Activated CD4-positive, CD25-positive, alpha-beta regulatory T cell treated with anti-CD3 and anti-CD28 coated beads, Interleukin-2, amount 50 U/mL, for 72 hours (primary cell): ENCODE results near the gene MOV10L1.
"Not testable (repeated sequence)": the region's sequence is repeated elsewhere in the genome, so short reads cannot be mapped to it uniquely, and the experiment has no call there.

Source experiments
- DNase-seq: peaks from one replicate; pipeline ENCODE4 v3.0.0; 2021

MOV10L1 gene

DNA sequence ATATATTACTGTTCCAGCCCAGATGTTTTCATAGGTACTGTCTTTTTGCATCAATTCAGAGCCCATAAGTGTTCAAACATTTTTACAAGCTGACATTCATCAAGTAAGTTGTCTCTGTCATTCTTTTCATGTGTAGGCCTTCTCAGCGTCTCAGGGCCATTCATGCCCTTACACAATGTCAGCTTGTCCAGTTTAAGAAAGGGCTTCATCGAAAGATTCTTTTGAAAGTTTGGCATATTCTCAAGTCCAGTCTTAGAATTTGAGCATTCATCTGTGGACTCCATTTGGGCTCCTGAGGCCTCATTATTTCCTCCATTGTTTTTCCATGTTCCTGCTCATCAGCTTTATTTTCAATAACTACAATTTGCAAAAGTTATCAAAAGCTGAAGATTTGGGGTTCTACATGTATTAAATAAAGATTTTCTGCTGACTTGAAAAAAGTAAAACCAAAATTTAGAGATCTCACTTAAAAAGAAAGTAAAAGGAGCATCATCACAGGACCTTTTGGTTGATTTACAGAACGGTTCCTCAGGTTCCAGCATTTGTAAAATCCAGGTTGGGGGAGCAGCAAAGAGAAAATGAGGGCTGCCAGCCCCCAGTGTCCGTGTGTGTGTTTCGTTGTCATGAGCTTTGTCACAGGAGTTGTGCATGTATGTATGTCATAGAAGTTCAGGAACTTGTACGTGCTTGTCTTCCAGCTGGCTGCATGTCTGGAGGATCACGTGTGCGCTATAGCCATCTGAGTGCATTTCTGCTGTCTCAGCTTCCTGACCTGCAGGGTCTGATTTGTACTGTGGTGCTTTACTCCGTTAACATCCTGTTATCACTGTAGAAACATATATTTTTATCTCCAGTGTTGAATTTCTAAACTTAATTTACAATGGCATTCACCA, 15.6 kb downstream of the MOV10L1 start:
- DNase-seq, result no peak

DNA sequence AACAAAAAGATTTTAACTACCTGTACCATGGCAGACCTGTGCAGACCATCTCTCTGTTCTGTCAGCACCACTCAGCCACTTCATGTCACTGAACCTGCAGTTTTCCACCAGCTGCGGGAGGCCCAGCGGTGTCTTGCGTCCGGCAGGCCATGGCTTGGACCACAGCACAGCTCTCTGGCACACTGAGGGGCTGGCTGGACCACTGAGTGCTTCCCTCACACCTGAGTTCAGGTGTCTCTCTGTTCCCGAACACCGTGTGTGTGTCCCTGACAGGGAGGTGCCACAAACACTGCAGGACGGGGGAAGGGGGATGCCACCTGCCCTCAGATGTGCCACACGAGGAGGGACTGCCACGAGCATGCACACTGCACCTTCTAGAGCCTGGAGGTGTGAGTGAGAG, 17.7 kb downstream of the MOV10L1 start:
- DNase-seq, result no peak

DNA sequence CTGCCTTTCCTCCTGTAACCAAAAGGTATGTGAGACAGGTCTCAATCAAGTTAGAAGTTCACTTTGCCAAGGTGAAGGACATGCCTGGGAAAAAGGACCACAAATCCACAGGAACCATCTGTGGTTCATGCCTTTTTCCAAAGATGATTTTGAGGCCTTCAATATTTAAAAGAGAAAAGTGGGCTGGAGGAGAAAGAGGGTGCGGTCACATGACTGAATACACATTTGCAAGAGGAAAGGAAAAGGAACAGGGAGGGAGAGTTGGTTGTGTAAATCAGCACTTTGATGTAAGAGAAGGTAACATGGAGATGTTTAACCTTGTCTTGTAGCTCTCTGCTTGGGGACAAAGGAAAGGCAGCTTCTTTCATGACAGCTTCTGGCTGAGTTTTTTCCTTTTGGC, 21.2 kb downstream of the MOV10L1 start:
- no peak for DNase-seq

DNA sequence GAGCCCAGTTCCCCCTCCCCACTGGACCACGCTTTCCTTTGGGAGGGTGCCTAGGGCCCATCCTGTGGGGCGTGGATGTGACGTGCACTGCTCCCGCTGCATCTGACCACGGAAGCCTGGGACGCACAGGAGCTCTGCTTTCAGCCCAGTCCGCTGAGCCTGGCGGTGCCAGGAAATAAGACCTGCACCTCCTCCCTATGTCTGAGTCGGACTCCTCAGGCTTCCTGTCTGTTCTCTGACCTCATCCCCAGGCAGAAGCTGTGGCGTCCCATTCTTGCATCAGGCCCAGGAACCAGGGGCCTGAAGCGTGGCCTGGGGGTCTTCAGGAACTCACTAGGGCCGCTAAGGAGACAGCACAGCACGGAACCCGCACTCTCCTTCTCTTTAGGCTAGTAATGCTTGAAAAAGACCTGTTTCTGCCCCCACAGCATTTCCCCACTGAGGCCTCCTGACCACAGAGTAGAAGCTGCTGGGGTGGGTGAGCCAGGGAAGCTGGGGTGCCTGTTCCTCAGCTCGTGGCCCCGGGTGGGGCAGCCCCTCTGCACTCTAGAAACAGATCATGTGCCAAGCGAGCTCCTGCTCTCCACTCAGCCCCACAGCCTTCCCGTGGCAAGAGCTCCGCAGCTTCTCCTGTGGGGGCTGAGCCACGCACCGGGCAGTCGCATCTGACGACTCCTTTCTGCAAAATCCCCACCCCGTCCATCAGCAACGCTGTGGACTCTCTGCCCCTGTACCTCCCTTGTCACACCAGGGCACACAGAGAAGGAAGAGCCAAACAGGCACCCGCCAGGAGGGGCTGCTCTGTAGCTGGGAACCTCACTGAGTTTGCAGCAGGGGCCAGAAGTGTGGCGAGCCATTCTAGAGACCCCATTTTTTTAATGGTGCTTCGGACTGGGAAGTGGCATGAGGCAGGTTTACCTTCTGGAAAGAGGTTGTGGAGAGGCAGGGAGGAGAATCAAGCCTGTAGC, 22.6 kb downstream of the MOV10L1 start:
- DNase-seq, result no peak

DNA sequence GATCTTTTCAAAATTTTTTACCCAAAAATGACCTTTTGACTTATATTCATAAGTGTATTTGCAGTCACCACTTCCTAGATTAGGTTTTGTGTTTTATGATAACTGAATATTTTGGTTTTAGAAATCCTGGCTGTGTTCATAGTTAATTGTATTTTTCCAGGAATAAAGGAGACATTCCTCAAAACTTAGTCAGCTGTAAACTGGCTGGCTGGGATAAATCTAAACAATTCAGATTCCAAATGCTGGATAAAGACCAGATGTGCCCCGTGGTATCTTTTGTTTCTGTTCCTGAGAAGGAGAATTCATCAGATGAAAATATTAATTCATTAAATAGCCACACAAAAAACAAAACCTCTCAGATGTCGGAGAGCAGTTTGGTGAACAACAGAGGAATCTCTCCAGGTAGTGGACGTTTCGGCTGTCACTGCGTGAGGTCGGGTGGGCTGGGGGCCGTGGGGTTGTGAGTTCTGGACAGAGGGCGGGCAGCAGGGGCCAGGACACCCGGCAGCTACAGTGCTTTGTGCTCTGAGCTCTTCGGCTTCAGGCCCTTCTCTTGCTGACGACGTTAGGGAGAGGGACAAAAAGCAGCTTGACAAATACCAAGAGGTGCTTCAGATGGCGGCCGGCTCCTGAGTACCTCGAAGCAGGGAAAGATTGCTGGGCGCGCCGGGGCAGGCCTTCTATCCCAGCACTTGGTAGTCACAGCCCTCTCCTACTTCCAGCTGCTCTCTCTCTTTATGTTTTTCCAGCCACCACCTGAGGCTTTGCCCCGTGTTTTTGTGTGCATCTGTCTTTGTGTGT, 24.6 kb downstream of the MOV10L1 start:
- DNase-seq, result no peak

DNA sequence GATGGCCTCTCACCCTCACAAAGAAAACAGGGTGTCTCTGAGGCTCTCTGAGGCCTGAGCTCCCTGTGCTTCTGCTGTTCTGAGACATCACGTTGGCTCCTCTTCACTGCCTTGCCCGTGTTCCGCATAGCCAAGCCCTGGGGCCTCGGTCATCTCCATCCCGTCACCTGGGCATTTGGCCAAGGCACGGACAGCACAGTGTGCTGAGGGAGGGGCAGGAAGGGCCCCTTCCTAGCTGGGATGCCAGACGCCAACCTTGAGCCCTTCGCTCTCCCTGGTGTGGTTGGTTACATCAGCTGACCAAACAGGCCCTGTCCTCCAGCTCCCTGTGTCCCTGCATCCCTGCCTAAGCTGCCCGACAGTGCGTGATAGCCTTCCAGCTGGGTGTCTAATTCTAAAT, 25.9 kb downstream of the MOV10L1 start:
- DNase-seq, result no peak

DNA sequence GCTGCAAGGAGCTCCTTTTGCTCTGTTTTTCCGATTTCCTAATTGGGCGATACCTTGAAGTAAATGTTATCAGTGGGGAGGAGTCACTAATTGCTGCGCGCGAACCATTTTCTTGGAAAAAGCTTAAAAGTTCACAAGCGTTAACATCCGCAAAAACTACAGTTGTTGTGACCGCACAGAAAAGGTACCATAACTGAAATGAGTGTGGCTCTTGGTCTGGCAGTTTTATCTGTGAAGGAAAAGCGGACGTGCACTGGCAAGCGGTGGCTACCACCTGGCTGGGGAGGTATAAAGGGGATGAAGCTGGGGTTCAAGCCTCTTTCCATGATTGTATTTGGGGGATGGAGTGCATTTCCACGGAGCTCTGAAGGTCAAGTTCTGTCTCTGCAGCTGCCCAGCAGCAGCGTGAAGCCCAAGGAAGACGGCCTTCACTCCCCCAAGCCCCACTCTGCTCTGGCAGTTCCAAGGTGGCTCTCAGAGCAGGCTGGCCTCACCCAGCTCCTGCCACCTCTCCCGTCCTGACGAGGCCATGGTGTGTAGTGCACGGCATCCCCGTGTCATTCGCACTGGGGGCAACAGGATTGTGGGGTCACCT, 27.5 kb downstream of the MOV10L1 start:
- no peak for DNase-seq

DNA sequence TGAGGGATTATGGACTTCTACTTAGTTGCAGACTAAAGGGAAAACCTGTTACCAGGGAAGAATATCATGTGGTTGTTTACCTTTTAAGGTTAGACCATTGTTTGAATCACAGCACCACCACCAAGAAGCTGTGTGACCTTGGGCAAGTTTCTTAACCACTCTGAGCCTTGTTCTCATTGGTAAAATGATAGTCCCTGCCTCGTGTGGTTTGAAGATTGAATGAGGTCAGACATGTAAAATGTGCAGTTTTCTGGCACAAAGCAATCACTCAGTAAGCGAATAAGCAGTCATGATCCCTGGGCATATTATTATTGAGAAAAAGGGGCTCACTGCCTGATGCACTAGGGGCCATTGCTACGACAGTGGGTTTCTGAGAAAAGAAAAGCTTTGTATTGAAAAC, 28.3 kb downstream of the MOV10L1 start:
- DNase-seq, result no peak

DNA sequence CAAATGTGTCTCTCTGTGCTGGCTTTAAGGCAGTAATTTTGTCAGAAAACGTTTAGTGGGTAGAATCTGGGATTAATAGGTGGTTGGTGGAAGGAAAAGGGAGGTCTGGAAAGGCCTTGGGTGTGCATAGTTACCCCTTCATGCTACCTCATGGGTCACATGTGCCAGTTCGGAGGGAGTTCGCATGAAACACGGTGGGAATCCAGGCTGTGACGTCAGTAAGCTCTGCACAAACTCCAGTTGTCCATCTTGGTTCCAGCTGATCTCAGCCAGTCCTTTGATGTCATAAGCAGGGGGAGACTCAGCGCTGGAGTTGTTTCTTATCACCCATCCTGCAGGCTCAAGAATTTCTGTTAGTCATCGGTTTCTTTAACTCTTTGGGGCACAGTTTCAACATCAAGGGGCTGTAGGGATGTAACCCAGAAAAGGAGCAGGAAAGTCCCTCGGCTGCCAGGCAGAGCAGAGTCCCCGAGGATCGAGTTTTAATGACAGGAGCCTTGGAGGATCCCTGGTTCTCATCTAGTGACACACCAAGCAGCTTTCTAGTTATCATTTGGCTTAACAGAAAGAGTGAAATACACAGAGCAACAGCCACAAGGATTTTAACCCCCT, 28.9 kb downstream of the MOV10L1 start:
- no peak for DNase-seq

DNA sequence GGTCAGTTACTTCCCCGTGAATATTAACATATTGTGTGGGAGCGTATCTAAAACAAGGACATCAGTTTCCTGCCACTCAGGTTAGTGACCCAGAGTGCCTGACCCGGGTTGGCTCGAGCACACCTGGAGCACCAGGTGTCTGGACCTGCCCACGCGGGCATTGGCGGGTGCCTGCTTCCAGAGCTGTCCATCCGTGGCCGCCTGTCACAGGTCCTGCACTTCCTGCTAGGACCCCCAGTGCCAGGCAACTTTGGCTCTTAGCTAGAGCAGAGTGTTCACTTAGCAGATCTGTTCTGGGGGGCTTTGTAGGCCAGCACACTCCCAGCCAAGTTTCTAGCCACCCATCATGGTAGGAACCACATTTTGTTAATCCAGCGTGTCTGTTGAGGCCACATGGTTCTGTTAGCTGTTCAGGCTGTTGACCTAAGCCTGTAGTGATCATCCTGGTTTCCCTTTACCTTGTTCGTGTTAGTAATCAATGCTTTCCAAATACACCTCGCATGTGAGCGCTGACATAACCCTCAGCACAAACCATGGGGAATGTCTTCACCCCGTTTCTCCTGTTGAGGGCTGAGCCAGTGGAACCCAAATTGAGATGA, 29.5 kb downstream of the MOV10L1 start:
- no peak for DNase-seq

DNA sequence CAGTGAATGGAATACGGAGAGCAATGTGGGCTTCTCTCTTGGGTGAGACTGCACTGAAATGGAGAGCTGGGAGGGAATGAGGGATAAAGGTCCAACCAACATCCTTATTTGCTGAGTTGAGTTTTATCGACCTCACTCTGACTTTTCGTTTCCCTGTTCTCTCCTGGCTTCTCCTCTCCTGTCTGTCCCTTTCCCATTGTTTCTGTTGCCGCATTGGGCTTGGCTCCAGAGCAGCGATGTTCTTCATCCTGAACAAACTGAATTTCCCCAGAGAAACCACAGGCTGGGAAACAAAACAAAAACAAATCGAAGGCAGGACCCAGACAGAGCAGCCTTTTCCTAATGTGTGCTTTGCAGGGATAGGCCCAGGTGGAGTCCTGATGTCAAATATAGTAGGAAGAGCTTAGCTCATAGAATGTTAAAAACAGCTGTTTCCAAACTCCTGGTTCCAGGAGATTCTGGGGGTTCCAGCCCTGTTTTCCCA, 30.0 kb downstream of the MOV10L1 start:
- DNase-seq, result no peak

DNA sequence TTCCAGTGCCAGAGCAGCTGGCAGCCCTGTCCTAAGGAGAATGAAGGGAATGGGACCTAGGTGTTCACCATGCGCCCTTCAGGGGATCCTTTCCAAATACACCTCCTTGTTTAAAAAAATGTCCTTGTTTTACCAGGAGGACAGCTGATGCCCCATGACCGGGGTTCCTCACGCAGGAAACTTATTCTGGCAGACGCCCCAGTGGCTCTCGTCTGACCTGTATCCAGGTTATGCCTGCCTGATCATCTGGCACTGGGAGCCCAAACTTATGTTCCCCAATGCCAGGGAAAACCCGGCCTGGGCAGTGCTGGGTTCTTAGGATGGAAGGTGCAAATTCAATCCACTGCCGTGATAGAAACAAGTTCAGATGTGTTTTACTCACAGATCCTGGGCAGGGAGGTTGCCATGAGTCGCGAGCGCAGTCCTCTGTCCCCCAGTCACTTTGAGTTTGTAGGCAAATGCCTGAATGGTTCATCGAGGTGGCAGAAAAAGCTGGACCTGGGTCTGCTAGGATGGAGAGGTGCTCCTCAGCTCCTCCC, 31.5 kb downstream of the MOV10L1 start:
- no peak for DNase-seq

DNA sequence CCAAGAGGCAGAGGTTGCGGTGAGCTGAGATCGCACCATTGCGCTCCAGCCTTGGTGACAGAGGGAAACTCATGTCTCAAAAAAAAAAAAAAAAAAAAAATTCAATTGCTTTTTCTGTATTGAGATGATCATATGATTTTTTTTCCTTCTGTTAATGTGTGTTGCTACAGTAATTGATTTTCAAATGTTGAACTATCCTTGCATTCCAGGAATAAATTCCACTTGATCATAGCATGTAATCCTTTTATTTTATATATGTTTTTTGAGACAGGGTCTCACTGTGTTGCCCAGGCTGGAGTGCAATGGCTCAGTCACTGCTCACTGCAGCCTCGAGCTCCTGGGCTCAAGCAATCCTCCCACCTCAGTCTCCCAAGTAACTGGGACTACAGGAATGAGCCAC, 33.3 kb downstream of the MOV10L1 start:
- DNase-seq, result no peak

DNA sequence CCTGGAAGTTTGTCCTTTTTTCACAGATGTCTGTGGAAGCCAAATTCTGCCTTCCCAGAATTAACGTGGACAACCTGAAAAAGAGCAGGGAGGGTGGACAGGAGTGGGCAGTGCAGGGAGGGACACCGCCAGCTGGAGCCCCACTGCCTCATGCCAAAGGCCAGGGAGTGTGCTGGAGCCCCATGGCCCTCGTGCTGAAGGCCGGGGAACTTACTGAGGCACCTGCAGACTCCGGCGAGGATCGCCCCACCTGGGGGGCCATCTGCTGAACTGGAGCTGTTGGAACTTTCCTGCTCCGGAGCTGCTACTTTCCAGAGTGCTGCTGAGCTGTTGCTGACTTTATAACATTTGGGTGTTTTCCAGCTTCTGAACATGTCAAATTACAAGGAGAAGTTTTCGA, 35.2 kb downstream of the MOV10L1 start:
- DNase-seq, result no peak

DNA sequence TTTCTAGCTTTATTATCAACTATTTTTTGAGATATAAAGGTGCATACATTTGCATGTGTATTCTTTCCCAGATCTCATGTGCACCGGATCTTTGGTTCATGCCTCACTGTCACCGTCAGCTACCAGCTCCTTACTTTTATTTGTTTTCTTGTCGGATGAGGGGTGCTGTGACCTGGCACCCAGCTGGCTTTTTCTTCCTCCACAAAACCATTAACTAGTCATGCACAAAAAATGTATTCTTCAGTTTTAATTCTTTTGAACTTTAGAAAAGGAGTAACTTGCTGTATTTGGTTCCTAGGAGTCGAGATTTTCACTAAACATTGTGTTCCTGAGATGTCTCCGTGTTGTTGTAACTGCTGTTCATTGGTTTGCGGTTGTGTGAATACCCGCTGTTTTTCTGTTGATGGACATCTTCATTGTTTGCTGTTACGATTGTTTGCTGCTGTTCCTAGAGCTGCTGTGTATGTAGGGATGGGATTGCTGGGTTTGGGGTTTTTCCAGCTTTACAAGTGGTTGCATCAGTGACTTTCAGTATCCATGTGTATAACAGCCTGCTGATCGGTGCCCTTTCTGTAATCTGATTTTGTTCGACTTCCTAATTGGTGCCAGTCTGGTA, 39.4 kb downstream of the MOV10L1 start:
- DNase-seq, result no peak

DNA sequence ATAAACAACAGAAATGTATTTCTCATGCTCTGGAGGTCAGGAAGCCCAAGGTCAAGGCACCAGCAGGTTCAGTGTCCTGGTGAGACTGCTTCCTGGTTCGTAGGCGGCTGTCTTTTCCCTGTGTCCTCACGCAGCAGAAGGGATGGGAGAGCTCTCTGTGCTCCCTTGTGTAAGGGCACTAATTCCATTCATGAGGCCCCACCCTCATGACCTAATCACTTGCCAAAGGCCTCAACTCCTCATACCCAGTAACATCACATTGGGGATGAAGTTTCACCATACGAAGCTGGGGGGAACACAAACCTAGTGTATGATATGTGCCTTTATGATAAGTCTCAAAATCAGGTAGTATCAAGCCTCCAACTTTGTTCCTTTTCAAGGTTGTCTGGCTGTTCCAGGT, 42.1 kb downstream of the MOV10L1 start:
- DNase-seq, result no peak

DNA sequence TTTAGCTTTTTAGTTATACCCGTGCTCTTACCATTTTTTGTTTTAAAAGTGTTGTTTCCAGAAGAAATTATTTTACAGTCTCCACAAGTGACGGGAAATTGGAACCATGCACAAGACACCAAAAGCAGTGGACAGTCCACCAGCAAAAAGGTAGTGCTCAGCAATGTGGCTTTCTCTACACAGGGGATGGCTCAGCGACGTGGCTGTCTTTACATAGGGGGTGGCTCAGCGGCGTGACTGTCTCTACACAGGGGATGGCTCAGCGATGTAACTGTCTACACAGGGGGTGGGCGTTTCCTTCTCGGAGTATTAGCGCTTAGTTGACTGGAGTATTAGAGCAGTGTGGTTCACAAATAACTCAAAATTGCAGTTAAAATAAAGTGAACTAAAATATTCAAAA, 44.7 kb downstream of the MOV10L1 start:
- DNase-seq, result no peak

DNA sequence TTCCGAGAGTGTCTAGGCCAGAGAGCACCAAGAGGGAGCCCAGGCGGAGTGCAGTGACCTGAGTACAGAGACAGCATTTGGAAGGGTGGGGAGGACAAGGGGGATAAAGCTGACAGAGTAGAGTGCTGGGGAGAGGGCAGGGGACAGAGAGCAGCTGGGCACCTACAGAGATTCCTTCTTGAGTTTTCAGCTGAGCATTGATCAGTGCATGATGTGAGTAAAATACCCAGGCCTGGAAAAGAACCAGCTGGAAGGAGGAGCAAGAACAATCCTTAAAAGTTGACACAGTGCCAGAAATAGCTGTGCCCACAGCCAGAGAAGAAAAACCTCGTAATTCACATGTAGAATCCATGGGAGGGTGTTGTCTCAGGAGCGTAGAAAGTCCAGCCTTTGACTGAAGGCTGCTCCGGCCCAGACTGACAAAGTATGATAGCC, 46.8 kb downstream of the MOV10L1 start:
- no peak for DNase-seq

DNA sequence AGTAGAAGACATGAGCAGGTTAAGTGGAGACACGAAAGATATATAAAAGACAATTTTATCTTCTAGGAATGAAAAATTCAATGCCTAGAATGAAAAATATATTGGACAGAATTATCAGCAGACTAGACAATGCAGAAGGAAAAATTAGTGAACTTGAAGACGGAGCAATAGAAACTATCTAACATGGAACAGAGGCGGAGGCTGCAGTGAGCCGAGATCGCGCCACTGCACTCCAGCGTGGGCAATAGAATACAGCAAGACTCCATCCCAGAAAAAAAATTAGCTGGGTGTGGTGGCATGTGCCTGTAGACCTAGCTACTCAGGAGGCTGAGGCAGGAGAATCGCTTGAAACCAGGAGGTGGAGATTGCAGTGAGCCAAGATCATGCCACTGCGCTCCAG, 47.5 kb downstream of the MOV10L1 start:
- DNase-seq, result not testable (repeated sequence)

DNA sequence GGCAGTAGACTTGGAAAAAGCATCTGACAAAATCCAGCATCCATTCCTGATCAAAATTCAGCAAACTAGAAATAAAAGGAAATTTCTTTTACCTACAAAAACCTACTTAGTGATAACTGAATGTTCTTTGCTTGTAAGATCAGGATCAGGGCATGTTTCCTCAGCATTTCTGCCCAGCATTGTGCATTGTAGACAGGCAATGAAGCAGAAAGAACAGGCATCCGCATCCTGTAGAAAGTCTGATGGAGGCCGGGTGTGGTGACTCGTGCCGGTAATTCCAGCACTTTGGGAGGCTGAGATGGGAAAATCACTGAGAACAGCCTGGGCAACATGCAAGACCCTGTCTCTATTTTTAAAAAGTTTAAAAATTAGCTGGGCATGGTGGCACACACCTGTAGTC, 48.2 kb downstream of the MOV10L1 start:
- no peak for DNase-seq

DNA sequence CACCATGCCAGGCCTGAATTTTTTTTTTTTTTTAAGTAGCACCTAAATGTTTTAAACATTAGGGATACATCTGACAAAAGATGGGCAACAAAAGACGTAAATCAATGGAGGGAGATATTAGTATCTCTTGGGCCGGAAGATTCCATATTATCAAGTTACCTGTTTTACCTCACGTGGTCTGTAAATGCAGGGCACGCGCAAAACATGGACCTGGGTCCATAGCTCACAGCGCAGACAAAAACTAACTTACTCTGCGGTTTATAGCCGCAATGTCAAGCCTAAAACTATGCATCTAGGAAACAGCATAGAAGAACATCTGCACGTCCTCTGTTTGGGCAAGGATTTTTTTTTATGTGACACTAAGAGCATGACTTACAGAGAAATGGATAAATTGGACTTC, 49.2 kb downstream of the MOV10L1 start:
- DNase-seq, result no peak
